Parathyroid adenoma (tissue), 2 donors: ENCODE data around the gene LRP8.

ENCODE experiments used
- H2AFZ ChIP-seq: fragments of 300-600 bp; sonication (generic); one replicate; pipeline ENCODE4 v1.7.0; 2017; ENCODE audit warnings: antibody characterized with exemption, mild to moderate bottlenecking
- H3K27ac ChIP-seq: fragments of 300-600 bp; sonication (generic); one replicate; pipeline ENCODE4 v1.7.0; 2017
- H3K27me3 ChIP-seq: fragments of 300-600 bp; sonication (generic); one replicate; pipeline ENCODE4 v1.7.0; 2017; ENCODE audit warnings: low read length; ENCODE audit not compliant: control insufficient read depth, insufficient read depth
- H3K36me3 ChIP-seq: fragments of 300-600 bp; sonication (generic); one replicate; pipeline ENCODE4 v1.7.0; 2017; ENCODE audit warnings: low read length; ENCODE audit not compliant: control insufficient read depth, insufficient read depth
- H3K4me1 ChIP-seq: fragments of 300-600 bp; sonication (generic); one replicate; pipeline ENCODE4 v1.7.0; 2017; ENCODE audit warnings: control low read depth
- H3K4me2 ChIP-seq: fragments of 300-600 bp; sonication (generic); one replicate; pipeline ENCODE4 v1.7.0; 2017; ENCODE audit warnings: low read length
- H3K4me3 ChIP-seq: fragments of 300-600 bp; sonication (generic); one replicate; pipeline ENCODE4 v1.7.0; 2017; ENCODE audit warnings: low read depth, low read length
- H3K79me2 ChIP-seq: fragments of 300-600 bp; sonication (generic); one replicate; pipeline ENCODE4 v1.7.0; 2017; ENCODE audit warnings: control low read depth
- H3K9ac ChIP-seq: fragments of 300-600 bp; sonication (generic); one replicate; pipeline ENCODE4 v1.7.0; 2017; ENCODE audit warnings: mild to moderate bottlenecking
- H3K9me3 ChIP-seq: fragments of 300-600 bp; sonication (generic); one replicate; pipeline ENCODE4 v1.7.0; 2017; ENCODE audit warnings: low read length; ENCODE audit not compliant: control insufficient read depth
- TF ChIP-seq, protein P1 (sequence below): fragments of 300-600 bp; sonication (generic); IDR thresholded peaks from one replicate; pipeline ENCODE4 v1.7.0; 2017; ENCODE audit warnings: antibody characterized with exemption, mild to moderate bottlenecking
- donor health status: primary hyperparathyroidism.

The LRP8 gene

DNA sequence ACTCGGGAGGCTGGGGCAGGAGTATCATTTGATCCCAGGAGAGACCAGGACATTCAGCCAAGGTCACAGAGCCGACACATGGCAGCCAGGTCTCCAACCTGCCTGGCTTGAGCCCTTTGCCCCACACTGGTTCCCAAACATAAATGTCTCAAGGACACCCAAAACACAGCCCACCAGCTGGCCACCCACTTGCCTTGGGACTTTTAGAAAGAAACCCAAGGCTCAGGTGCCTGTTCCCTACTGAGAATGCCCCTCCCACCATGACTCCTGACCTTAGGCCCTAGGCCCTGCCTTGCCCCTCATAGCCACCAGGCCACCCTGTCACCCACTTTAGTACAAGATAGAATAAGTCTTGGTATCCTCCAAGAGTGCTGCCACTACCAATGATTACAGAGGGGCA is 41.9 kb upstream of the LRP8 start:
- Histone ChIP-seq H3K4me2 (no peak overlapping the region), H3K9ac (no peak overlapping the region), H3K36me3 (no peaks in the 10 kb centered on the region), H3K27ac (no peak overlapping the region), H2AFZ (no peak overlapping the region), H3K9me3 (no peaks in the 10 kb centered on the region), H3K4me1 (no peaks in the 10 kb centered on the region), H3K79me2 (no peaks in the 10 kb centered on the region), H3K4me3 (no peak overlapping the region), H3K27me3 (no peaks in the 10 kb centered on the region)
- TF ChIP-seq, protein P1, sequence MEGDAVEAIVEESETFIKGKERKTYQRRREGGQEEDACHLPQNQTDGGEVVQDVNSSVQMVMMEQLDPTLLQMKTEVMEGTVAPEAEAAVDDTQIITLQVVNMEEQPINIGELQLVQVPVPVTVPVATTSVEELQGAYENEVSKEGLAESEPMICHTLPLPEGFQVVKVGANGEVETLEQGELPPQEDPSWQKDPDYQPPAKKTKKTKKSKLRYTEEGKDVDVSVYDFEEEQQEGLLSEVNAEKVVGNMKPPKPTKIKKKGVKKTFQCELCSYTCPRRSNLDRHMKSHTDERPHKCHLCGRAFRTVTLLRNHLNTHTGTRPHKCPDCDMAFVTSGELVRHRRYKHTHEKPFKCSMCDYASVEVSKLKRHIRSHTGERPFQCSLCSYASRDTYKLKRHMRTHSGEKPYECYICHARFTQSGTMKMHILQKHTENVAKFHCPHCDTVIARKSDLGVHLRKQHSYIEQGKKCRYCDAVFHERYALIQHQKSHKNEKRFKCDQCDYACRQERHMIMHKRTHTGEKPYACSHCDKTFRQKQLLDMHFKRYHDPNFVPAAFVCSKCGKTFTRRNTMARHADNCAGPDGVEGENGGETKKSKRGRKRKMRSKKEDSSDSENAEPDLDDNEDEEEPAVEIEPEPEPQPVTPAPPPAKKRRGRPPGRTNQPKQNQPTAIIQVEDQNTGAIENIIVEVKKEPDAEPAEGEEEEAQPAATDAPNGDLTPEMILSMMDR = no peak

DNA sequence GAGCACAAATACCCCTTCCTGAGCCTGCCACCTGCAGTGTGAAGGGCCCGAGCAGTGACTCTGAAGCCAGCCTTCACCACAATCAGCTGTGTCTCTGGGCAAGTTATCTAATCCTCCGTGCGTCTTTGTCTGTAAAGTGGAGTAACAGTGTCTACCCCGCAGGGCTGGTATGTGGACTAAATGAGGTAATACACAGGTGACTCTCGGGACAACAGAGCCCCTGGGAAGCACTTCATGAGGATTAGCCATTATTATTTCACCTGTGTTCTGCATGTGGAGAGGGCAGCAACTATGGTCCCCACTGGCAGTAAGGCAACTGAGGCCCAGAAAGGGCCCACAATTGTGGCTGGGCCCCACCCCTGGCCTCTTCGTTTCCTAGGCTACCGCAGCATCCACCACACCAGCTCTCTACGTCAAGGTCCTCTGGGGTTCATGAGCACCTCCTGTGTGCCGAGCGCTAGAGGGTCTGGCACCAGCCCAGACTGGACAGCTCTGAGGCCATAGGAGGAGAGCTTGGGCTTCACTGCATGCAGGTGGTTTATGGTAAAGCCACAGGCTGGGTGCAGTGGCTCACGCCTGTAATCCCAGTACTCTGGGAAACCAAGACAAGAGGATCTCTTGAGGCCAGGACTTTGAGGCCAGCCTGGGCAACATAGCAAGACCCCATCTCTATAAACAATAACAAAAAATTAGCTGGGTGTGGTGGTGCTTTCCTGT is 41.3 kb upstream of the LRP8 start:
- Histone ChIP-seq H3K9ac (no peak overlapping the region), H3K4me2 (no peak overlapping the region), H3K27ac (no peak overlapping the region), H3K9me3 (no peaks in the 10 kb centered on the region), H3K4me1 (no peaks in the 10 kb centered on the region), H2AFZ (no peak overlapping the region), H3K79me2 (no peaks in the 10 kb centered on the region), H3K36me3 (no peaks in the 10 kb centered on the region), H3K27me3 (no peaks in the 10 kb centered on the region), H3K4me3 (no peak overlapping the region)
- TF ChIP-seq, protein P1 = no peak

DNA sequence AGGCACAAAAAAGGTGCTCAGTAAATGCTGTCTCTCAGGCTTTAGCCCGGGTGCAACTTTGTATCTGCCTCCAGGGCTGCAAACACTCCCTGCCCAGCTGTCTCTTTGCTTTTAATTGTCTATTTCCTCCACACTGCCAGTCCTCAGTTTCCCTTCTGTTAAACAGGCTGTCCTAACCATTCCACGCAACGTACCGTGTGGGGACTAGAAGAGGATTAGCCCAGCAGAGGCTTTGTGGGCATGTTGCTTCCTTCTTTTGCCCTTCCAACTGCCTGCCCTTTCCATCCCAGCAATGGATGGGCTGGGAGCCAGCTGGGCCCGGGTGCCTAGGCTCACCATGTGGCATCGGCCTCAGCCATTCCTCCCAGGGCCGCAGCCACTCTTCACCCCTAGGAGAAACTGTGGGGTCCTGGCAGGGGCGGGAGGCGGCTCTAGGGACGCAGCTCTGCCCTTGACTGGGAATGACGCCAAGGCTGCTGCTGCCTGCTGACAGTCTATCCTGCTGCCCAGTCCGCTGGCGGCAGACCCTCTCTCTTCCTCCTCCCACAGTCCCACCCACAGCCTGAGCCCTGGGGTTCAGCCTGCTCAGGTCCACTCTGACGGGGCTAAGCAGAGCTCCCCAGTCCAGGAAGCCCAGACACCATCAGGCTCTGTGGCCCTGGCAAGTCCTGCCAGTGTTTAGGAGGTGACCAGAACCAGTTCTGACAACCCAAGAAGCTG is 40.6 kb upstream of the LRP8 start:
- no peak overlapping the region for H3K9ac ChIP-seq
- no peak overlapping the region for H3K4me2 ChIP-seq
- TF ChIP-seq, protein P1 = no peak
- no peak overlapping the region for H2AFZ ChIP-seq
- no peaks in the 10 kb centered on the region for H3K36me3 ChIP-seq
- no peaks in the 10 kb centered on the region for H3K27me3 ChIP-seq
- no peaks in the 10 kb centered on the region for H3K79me2 ChIP-seq
- H3K27ac ChIP-seq = no peak overlapping the region
- H3K4me3 ChIP-seq = no peak overlapping the region
- no peaks in the 10 kb centered on the region for H3K9me3 ChIP-seq
- H3K4me1 ChIP-seq = no peaks in the 10 kb centered on the region

DNA sequence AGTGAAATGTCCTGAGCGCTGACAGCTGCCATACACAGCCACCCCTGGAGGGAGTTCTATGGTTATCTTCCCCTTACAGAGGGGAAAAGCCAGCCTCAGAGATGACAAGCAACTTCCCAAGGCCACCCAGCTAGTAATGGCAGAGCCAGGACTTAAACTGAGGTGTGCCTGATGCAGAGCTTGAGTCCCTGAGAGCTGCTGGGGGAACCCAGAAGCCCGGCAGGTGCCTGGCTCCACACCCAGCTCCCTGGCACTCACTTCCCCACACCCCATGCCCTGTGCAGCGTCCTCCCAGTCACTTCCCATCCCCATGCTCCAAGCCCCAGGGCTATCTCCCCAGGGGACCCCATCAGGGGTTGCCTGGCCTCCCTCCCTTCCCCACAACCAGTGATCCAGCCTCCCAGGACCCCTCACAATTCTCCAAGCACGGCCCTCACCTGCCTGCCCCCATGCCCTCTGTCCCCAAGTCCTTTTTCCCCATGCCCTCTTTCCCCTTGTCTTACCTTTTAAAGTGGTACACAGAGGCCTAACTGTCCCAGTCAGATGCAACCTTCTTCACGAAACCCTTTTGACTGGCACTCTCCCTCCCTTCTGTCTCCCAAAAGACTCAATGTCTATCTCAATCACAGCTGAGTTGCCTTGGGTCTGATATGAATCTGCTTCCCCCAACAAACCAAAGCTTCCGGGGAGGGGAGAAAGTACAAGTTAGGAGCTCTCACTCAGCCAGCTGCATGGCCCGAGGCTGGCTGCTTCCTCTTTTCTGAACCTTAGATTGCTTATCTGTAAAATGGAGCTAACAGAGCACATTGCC is 39.8 kb upstream of the LRP8 start:
- TF ChIP-seq, protein P1 = no peak

More for the DNA sequence above, 39.8 kb upstream of the LRP8 start:
- H3K4me2 ChIP-seq = no peak overlapping the region
- H3K4me3 ChIP-seq = no peak overlapping the region
- H3K27ac ChIP-seq = no peak overlapping the region
- no peak overlapping the region for H2AFZ ChIP-seq
- H3K9me3 ChIP-seq = no peaks in the 10 kb centered on the region
- H3K27me3 ChIP-seq = no peaks in the 10 kb centered on the region
- H3K79me2 ChIP-seq = no peaks in the 10 kb centered on the region
- H3K4me1 ChIP-seq = no peaks in the 10 kb centered on the region
- no peak overlapping the region for H3K9ac ChIP-seq
- no peaks in the 10 kb centered on the region for H3K36me3 ChIP-seq
